BLaER1 (cell line): Measurements from ENCODE around the gene PIEZO1.

Experiments used
- H3K27ac ChIP-seq: shearing (Covaris generic); formaldehyde crosslinking; 2 replicates; pipeline ENCODE4 v1.8.1; 2022
- H3K27me3 ChIP-seq: shearing (Covaris generic); formaldehyde crosslinking; 2 replicates; pipeline ENCODE4 v1.8.1; 2022
- H3K36me3 ChIP-seq: shearing (Covaris generic); formaldehyde crosslinking; 2 replicates; pipeline ENCODE4 v1.8.1; 2022
- H3K4me1 ChIP-seq: shearing (Covaris generic); formaldehyde crosslinking; 2 replicates; pipeline ENCODE4 v1.8.1; 2022
- H3K4me2 ChIP-seq: shearing (Covaris generic); formaldehyde crosslinking; 2 replicates; pipeline ENCODE4 v1.8.1; 2022
- H3K4me3 ChIP-seq: shearing (Covaris generic); formaldehyde crosslinking; 2 replicates; pipeline ENCODE4 v1.8.1; 2022
- H3K9ac ChIP-seq: shearing (Covaris generic); formaldehyde crosslinking; 2 replicates; pipeline ENCODE4 v1.8.1; 2022
- H3K9me3 ChIP-seq: shearing (Covaris generic); formaldehyde crosslinking; 2 replicates; pipeline ENCODE4 v1.8.1; 2022
- H4K20me1 ChIP-seq: shearing (Covaris generic); formaldehyde crosslinking; 2 replicates; pipeline ENCODE4 v1.8.1; 2022
- Cebpa-rat ChIP-seq: shearing (Covaris generic); IDR thresholded peaks from 2 replicates; pipeline ENCODE4 v1.8.1; 2022

The PIEZO1 gene

GRCh38 chr16:88687254-88687576 lies 97.8 kb downstream of the PIEZO1 start:
- Histone ChIP-seq H4K20me1 (no peaks in the 10 kb centered on the region), H3K27ac (no peak overlapping the region), H3K27me3 (no peaks in the 10 kb centered on the region; the same call in 1 of the 2 replicates), H3K9ac (no peak overlapping the region), H3K36me3 (no peaks in the 10 kb centered on the region), H3K4me1 (peaks cover 54% of the 10 kb centered on the region), H3K9me3 (no peaks in the 10 kb centered on the region), H3K4me2 (peak overlapping the region; percentile 99), H3K4me3 (no peak overlapping the region)
- no peak for TF ChIP-seq Cebpa-rat

GRCh38 chr16:88686439-88687253 lies 98.4 kb downstream of the PIEZO1 start, which contains the start of gene SNAI3:
Gene SNAI3 (minus strand): TSS chr16:88686507. CDS start chr16:88686406, 101 bp downstream.
- Histone ChIP-seq H3K27ac (peak within 1 kb of the TSS; percentile 59; the same call in 1 of the 2 replicates), H3K4me3 (peak within 1 kb of the TSS; percentile 74), H3K9me3 (no peaks in the 10 kb centered on the region), H4K20me1 (no peaks in the 10 kb centered on the region), H3K4me2 (peak within 1 kb of the TSS; percentile 99), H3K9ac (peak within 1 kb of the TSS; percentile 76), H3K36me3 (no peaks in the 10 kb centered on the region), H3K4me1 (peaks cover 54% of the 10 kb centered on the region), H3K27me3 (no peaks in the 10 kb centered on the region; the same call in 1 of the 2 replicates)
- TF ChIP-seq Cebpa-rat, result no peak

GRCh38 chr16:88686062-88686438 lies 99.0 kb downstream of the PIEZO1 start:
- Histone ChIP-seq H3K27ac (peak overlapping the region; percentile 59; the same call in 1 of the 2 replicates), H3K9ac (peak overlapping the region; percentile 76), H3K4me1 (peaks cover 56% of the 10 kb centered on the region), H3K4me2 (peak overlapping the region; percentile 99), H4K20me1 (no peaks in the 10 kb centered on the region), H3K9me3 (no peaks in the 10 kb centered on the region), H3K27me3 (no peaks in the 10 kb centered on the region; the same call in 1 of the 2 replicates), H3K4me3 (peak overlapping the region; percentile 74), H3K36me3 (no peaks in the 10 kb centered on the region)
- TF ChIP-seq Cebpa-rat, result no peak

- Histone ChIP-seq H3K9ac (peak overlapping the region; percentile 76), H3K9me3 (no peaks in the 10 kb centered on the region), H3K36me3 (no peaks in the 10 kb centered on the region), H3K4me3 (peak overlapping the region; percentile 74), H3K27ac (0 out of 2 replicates have a peak overlapping the region, but pooled peaks have one; percentile 59), H3K4me2 (peak overlapping the region; percentile 99), H3K27me3 (no peaks in the 10 kb centered on the region; the same call in 1 of the 2 replicates), H4K20me1 (no peaks in the 10 kb centered on the region), H3K4me1 (peaks cover 62% of the 10 kb centered on the region)
- no peak for TF ChIP-seq Cebpa-rat
These were observed 99.6 kb downstream of the PIEZO1 start for GRCh38 chr16:88685156-88686061.

- no peaks in the 10 kb centered on the region; the same call in 1 of the 2 replicates for H3K27me3 ChIP-seq
- peak overlapping the region; percentile 99 for H3K4me2 ChIP-seq
- H3K36me3 ChIP-seq, result no peaks in the 10 kb centered on the region
- no peak overlapping the region for H3K27ac ChIP-seq
- no peaks in the 10 kb centered on the region for H4K20me1 ChIP-seq
- no peak overlapping the region for H3K9ac ChIP-seq
- H3K4me3 ChIP-seq, result no peak overlapping the region
- H3K4me1 ChIP-seq, result peaks cover 63% of the 10 kb centered on the region
- no peak for TF ChIP-seq Cebpa-rat
- no peaks in the 10 kb centered on the region for H3K9me3 ChIP-seq
These were observed 100.4 kb downstream of the PIEZO1 start for GRCh38 chr16:88684569-88685155.

- Histone ChIP-seq H3K27ac (peak overlapping the region; percentile 94), H3K27me3 (no peaks in the 10 kb centered on the region; the same call in 1 of the 2 replicates), H3K4me2 (peak overlapping the region; percentile 68), H3K9me3 (no peaks in the 10 kb centered on the region), H3K4me1 (peaks cover 59% of the 10 kb centered on the region), H3K36me3 (peaks cover 21% of the 10 kb centered on the region), H3K4me3 (peak overlapping the region; percentile 20; the same call in 1 of the 2 replicates), H3K9ac (peak overlapping the region; percentile 84), H4K20me1 (no peaks in the 10 kb centered on the region)
- TF ChIP-seq Cebpa-rat, result no peak
These were observed 103.1 kb downstream of the PIEZO1 start for GRCh38 chr16:88681709-88682451.

- Histone ChIP-seq H4K20me1 (no peaks in the 10 kb centered on the region), H3K27me3 (no peaks in the 10 kb centered on the region; the same call in 1 of the 2 replicates), H3K9me3 (no peaks in the 10 kb centered on the region), H3K4me1 (peaks cover 61% of the 10 kb centered on the region), H3K4me2 (peak overlapping the region; percentile 68), H3K27ac (peak overlapping the region; percentile 94), H3K9ac (peak overlapping the region; percentile 84), H3K36me3 (peaks cover 28% of the 10 kb centered on the region), H3K4me3 (peak overlapping the region; percentile 20; the same call in 1 of the 2 replicates)
- TF ChIP-seq Cebpa-rat, result no peak
These were observed 103.8 kb downstream of the PIEZO1 start for GRCh38 chr16:88681084-88681680.

- TF ChIP-seq Cebpa-rat, result no peak
- Histone ChIP-seq H3K27me3 (no peaks in the 10 kb centered on the region; the same call in 1 of the 2 replicates), H4K20me1 (no peaks in the 10 kb centered on the region), H3K4me2 (peak overlapping the region; percentile 68), H3K4me3 (no peak overlapping the region), H3K36me3 (peaks cover 34% of the 10 kb centered on the region), H3K4me1 (peaks cover 61% of the 10 kb centered on the region), H3K9ac (no peak overlapping the region; the same call in 1 of the 2 replicates), H3K9me3 (no peaks in the 10 kb centered on the region), H3K27ac (no peak overlapping the region)
These were observed 104.4 kb downstream of the PIEZO1 start for GRCh38 chr16:88680554-88681083.
